ELF-1 (cell line): Measurements from ENCODE around the gene PLD4.
"Not testable (repeated sequence)": the region's sequence is repeated elsewhere in the genome, so short reads cannot be mapped to it uniquely, and the experiment has no call there.

Experiments used
- DNase-seq: peaks from one replicate; pipeline ENCODE4 v3.0.0-alpha.2; 2016; ENCODE audit warnings: low read depth, low spot score

PLD4 gene

DNA sequence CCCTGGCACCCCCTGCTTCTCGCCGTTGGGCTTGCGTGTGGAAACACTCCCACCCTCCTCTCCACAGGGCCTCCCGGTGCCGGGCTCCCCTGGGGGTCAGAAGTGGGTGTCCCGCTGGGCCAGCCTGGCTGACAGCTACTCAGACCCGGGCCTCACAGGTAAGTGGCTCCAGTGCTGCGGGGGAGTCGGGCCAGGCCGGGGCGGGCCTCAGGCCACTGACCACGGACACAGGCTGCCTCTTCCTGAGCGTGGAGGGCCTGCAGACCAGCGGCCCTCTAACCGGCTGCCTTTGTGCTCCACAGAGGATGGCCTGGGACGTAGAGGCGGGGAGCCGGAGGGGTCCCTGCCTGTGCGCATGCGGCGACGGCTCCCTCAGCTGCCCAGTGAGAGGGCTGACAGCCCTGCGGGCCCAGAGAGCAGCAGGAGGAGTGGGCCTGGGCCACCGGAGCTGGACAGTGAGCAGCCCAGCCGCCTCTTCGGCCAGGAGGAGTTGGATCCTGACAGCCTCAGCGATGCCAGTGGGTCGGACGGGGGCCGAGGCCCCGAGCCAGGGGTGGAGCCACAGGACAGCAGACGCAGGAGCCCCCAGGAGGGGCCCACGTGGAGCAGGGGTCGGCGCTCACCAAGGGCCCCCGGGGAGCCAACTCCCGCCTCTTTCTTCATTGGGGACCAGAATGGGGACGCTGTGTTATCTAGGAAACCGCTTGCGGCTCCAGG lies 38.5 kb upstream of the PLD4 start:
- no peak for DNase-seq

DNA sequence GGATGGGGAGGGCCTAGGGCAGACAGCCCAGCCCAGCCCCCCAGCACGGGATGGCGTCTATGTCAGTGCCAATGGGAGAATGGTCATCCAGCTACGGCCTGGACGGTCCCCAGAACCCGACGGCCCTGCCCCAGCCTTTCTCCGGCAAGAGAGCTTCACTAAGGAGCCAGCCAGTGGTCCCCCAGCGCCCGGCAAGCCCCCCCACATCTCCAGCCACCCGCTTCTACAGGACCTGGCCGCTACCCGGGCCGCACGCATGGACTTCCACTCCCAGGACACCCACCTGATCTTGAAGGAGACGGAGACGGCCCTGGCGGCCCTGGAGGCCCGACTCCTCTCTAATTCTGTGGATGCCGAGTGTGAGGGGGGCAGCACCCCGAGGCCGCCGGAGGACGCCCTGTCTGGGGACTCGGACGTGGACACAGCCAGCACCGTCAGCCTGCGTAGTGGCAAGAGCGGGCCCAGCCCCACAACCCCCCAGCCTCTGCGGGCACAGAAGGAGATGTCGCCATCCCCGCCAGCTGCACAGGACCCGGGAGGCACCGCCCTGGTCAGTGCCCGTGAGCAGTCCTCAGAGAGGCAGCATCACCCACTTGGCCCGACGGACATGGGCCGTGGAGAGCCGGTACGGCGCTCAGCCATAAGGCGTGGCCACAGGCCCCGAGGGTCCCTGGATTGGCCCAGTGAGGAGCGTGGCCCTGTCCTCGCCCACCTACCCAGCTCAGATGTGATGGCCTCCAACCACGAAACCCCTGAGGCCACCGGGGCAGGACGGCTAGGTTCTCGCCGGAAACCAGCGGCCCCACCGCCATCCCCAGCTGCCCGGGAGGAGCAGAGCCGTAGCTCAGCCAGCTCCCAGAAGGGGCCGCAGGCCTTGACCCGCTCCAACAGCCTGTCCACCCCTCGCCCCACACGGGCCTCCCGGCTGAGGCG lies 37.7 kb upstream of the PLD4 start:
- DNase-seq = no peak

DNA sequence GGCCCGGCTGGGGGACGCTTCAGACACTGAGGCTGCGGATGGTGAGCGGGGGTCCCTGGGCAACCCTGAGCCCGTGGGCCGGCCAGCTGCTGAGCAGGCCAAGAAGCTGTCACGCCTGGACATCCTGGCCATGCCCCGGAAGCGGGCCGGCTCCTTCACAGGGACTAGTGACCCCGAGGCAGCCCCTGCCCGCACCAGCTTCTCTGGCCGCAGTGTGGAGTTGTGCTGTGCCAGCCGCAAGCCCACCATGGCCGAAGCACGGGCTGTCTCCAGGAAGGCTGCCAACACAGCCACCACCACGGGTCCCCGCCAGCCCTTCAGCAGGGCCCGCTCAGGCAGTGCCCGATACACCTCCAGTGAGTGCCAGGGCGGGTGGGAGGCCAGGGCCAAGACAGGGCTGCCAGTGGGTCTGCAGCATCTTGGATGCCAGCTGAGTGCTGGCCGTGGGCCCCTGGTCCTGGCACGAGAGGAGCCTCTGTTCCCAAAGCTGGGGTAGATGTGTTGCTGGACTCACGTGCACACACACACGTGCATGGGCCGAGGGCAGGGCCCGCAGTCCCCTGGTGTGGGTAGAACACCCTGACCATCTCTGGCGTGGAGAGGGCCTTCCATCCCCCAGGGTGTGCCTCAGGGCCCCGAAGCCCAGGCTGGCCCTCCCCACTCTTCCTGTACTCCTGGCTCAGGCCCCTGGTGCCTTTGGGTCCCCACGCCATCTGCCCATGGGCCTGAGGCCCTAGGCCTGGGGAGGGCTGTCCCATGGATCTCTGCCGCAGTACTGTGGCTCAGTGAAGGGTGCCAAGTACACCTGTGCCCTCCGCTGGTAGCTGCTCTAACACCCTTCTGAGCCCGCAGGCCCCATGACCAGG lies 36.8 kb upstream of the PLD4 start:
- no peak for DNase-seq

DNA sequence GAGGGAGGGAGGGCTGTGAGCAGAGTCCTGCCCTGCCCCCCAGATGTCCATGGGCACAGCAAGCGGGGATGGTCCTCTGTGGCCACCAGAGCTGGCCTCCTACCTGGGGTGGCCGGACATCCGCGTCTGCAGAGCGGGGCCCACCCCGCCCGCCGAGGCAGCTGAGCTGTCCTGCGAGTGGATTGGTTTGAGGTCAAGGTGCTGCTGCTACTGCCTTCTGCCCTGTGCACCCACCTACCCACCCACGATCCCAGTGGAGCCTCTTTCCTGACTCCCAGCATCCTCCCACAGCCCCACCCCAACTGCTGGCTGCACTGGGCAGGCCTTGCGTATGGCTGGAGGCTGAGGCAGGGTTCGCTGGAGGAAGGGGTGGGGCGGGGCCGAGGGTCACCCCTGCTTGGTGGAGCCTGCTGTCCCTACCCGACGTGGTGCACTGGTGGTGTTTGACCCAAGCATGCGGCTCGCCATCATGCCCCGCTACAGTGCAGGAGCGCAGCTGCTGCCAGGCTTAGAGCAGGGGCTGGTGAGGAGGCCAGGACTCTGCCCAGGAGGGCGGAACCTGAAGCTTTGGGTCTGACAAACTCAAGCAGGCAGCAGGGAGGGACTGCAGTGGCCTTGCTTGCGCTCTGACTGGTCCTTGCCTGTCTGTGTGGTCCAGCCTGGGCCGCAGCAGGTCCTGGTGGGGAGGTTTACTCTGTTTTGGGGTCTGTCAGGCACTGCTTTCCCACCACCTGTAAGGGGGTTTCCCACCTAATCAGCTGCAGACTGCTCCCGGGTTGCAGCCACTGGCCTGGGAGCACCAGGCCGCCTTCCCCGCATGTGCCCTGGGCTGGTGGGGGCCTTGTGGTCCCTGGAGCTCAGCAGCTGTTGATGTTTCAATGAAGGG lies 35.9 kb upstream of the PLD4 start:
- no peak for DNase-seq

DNA sequence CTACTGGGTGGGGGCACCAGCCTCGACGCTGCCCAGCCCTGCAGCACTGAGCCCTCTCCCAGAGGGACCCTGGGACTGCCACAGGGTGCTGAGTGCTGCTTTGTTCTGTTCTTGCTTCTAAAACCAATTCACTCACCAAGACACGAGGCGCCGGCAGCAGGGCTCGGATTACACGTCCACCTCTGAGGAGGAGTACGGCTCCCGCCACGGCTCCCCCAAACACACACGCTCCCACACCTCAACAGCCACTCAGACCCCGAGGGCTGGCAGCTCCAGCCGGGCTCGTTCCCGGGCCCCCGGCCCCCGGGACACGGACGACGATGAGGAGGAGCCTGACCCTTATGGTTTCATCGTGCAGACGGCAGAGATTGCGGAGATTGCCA lies 35.3 kb upstream of the PLD4 start:
- DNase-seq = no peak

DNA sequence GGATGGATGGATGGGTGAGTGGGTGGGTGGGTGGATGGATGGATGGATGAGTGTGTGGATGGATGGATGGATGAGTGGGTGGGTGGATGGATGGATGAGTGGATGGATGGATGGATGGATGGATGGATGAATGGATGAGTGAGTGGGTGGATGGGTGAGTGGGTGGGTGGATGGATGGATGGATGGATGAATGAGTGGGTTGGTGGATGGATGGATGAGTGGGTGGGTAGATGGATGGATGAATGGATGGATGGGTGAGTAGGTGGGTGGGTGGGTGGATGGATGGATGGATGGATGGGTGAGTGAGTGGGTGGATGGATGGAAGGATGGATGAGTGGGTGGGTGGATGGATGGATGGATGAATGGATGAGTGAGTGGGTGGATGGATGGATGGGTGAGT lies 34.4 kb upstream of the PLD4 start:
- DNase-seq = not testable (repeated sequence)

DNA sequence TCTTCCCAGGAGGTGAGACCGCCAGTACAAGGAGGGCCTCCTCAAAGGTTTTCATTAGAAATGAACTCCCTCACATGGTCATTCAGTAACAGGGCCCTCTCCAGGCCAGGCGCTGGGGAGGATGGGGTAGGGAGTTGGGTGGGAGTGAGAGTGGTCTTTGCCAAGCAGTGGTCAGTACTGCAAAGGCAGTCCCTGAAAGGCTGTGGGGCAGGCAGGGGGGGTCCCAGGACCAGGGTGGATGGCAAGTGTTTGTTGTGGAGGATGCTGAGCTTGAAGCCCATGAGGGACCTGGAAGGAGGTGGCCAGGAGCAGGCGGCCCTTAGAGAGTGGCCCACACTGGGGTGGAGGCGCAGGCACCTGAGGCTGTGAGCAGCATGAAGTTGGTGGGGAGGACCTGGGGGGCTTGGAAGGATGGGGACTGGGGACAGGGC lies 33.5 kb upstream of the PLD4 start:
- DNase-seq = no peak

DNA sequence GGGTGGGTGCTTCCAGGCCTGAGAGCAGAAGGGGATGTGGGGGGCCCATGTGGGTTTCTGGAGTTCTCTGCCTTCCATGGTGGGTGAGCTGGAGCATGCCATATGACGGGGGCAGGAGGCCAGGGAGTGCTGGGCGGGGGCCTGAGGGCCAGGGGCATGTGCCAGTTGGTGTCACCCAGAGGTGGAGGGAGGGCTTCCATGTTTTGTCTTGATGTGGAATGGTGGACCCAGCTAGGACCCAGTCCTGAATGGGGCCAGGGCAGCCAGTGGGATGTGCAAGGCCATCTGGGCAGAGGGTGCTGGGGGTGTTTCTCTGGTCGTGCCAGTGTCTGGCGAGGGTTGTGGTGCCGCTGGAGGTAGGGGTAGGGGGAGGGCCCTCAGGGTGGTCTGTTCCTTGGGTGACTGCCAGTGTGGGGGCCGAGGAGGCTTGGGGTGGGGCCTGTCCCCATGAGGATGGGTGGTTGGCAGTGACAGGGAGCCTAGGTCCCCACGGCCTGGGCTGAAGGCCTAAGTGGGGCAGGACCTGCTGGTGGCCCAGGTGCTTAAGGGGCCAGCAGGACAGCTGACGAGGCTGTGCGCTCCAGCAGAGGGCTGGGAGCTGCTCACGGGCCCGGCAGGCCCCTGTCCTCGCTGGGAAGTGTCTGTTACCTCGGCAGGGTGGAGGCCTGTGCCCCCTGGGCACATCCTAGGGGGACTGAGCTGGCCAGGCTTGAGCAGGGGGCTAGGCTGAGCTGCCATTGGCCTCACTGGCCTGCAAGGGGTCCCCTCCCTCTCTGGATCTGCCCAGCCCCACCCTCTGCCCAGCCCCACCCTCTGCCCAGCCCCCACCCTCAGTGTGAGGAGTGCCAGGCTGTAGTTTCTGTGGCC lies 32.8 kb upstream of the PLD4 start:
- DNase-seq = no peak

DNA sequence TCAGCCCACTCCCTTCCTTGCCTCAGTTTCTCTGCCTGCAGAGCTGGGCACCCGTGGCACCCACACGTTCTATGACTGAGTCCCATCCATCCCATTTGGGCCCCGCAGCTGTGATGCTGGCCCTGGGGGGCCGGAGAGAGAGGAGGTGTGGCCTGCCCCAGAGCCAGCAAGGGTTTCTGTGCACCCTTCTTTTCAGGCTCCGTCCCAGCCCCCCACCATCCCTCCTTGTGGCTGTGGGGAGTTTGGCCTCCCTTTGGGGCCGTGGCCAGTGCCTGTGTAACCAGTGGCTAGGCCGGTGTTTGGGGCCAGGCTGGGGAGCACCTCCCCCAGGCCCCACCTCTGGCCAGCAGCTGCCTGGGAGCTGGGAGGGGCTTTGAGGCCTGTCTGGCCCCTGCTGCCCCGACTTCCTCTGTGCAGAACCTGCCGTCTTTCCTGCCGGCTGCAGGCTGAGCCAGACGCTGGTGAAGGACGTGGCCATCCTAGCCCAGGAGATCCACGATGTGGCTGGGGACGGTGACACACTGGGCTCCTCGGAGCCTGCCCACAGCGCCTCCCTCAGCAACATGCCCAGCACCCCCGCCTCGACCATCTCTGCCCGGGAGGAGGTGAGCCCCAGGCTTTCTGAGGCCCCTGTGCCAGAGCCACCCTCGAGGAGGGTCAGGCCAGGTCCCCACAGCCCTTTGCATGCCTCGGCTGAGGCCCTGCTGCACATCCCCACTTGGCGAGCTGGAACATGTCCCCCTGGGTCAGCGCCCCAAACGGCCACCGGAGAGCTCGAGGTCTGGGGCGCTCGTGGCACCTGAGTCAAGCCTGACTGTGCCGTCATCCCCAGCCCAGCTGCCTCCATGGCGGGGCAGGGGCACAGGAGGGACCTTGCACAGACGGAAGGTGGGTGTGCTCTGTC lies 31.9 kb upstream of the PLD4 start:
- no peak for DNase-seq

DNA sequence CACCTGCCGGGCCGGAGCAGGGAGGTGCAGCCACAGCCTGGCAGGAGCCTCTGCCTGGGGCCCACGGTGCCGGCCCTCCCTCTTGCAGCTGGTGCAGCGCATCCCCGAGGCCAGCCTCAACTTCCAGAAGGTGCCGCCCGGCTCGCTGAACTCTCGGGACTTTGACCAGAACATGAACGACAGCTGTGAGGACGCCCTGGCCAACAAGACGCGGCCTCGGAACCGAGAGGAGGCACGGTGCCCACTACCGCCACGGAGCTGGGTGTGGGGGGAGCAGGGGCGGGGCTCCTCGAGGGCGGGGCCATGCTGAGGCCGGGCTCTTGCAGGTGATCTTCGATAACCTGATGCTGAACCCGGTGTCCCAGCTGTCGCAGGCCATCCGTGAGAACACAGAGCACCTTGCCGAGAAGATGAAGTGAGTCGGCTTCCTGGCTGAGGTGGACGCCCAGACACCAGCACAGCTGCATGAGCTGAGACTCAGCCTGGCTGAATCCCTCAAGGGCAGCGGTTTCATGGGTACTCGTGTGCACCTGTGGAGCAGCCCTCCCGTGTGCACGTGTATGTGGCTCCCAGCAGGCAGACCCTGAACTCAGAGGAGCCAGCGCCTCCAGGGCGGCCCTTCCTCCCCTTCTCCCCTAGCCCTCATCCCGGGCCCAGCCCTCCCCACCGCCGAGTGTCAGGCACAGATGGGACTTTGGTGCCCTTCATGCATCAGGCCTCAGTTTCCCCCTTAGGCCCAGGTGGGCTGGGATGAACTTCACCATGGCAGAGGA lies 31.1 kb upstream of the PLD4 start:
- DNase-seq = no peak

DNA sequence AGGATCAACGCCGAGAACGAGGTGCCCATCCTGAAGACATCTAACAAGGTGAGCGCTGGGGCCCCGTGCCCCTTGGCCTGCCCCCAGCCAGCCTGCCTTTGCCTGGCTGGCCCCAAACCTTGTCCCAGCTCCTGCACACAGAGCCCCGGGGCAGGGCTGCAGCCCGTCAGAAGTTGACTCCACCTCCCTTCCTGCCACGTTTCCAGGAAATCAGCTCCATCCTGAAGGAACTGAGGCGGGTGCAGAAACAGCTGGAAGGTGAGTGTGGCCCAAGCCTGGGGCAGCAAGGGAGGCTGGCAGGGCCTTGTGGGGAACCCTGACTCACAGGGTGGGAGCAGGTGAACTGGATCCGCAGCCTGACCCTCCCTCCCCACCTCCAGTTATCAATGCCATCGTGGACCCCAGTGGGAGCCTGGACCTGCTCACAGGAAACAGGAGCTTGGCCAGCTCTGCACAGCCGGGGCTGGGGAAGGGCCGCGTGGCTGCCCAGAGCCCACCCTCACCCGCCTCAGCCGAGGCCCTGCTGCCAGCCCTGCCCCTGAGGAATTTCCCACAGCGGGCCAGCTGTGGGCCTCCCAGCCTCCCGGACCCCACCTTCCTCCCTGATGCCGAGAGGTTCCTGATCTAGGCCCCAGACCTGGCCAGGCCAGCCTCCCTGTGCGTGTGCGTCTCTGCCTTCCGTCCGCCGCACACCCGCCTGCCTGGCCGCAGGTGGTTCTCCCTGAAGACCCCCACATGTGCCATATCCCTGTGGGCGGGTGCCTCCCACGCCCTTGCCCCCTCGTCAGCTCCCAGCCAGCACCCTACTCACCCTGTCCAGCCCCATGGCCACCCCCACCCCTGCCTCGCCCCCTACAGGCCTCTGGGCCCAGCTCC lies 30.1 kb upstream of the PLD4 start:
- DNase-seq = no peak

DNA sequence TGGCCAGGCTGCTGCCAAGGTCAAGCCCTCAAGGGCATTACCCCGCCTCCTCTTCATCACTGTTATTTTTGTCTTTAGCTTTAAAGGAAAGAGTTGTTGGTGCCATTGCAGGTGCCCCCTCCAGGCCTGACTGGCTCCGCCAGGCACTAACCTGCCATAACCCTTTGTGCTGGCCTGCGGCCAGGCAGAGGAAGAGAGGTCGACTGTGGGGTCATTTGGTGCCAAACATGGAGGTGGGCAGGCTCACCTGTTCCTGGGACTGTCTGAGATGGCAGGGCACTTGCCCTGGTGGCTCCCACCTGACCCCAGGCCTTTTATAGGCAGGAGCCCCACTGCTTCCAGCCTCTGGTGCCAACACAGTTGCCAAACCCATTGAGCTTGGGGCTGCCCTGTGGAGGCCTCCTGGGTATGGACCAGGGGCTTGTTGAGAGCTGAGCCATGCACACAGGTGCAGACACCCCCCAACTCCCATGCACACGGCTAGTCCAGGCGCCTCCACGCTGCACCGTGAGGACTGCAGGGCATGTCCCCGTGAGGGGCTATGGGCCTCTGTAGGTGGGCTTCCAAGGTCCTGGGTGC lies 29.4 kb upstream of the PLD4 start:
- no peak for DNase-seq

DNA sequence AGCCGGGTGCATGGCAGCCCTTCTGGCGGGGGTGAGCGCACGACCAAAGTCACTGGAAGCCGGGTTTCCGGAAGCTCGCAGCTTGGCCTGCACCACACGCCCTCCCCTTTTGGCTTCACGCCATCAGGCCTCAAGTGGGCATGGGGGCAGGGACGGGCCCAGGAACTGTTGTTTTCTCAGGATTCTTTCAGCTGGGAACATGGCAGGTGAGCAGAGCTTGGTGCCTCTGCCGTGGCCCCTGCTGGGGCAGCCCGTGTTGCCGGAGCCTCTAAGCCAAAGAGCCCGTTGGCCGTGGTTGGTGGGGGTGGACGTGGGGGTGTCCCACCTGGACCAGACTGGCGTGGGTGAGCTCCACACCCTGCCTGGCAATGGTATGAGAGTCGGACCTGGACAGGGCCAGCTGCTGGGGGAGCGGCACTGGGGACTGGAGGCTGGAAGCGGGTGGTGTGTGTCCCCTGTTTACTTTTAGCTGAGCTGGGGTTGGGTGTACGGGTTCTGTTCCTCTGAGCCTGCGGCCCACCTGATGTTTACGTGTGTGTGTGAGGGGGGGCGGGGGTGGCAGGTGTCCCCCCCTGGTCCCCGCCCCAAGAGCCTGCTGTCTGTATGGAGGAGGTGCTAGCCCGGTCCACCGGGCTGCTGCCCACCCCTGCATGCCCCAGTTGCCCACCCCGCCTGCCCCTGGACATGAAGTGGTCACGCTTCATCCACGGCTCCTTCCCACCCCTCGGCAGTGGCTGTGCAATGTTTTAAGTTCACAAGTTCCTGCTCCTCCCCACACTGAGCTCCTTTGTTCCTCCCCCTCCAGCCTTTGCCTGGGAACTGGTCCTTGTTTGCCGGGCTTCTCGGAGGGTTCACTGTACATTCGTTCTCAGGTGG lies 28.7 kb upstream of the PLD4 start:
- no peak for DNase-seq

DNA sequence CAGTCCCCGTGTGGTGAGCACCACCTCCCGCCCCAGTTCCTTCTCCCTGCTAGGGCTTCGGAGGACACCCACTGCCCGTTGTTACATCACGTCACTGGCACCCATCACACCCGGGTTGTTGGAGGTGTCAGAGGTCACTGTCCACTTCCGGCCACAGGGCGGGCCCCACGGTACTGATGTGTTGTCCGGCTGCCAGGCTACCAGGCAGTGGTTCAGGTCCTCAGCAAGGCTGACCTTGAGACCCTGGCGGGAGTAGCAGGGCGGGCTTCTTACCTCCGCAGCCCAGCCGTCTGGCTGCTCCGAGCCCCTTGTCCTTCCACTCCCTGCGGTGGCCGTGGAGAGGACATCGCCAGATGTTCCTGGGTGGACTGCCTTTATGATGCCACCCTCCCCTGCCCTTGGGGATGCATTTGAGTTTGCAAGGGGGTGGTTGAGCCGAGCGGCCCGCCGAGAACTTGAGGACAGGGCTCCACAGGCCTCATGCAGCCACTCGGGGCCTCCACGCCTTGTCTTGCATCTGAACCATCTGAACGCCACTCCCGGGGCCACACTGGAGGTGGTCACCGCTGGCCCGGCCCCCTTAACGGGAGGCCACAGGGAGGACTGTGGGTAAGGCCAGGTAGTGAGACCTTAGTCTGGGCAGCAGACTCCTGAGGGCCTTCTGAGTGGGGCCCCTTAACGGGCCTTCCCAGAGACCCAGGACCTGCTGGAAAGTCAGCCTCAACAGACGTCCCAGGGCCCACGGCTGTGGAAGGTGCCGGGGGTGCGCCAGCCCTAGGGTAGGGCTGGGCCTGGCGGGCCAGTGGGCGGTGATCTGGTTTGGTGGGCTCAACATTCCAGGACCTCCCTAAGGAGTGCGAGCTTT lies 27.1 kb upstream of the PLD4 start:
- DNase-seq = no peak

DNA sequence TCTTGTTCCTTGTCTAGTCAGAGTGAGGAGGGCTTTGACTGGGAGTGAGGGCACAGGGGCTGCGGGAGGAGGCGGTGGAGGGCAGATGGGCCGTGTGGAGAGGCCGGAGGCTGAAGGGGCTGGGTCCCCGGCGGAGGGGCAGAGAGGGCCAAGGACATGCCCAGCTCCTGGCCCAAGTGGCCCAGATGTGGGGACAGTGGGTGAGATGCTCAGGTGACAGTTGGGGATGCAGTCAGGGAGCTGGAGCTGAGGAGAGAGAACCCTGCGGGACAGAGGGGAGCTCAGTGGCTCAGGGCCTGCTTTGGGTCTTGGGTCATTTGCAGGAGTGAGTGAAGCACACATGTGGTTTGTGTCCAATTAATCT lies 26.5 kb upstream of the PLD4 start:
- no peak for DNase-seq
